ENCODE results near the gene MESD.

Gene MESD

GRCh38 chr15:81024265-81024872 lies 34.8 kb upstream of the MESD start:
- no peak for TF ChIP-seq CTCF (IDR thresholded peaks at IDR 0.05; ENCODE audit: extremely low read depth, missing control alignments)
- DNase-seq (ENCODE audit: low spot score) = no peak

GRCh38 chr15:81023483-81024264 lies 34.1 kb upstream of the MESD start:
- TF ChIP-seq CTCF (IDR thresholded peaks at IDR 0.05; ENCODE audit: extremely low read depth, missing control alignments) = no peak
- DNase-seq (ENCODE audit: low spot score) = peak; percentile 81

- TF ChIP-seq CTCF (IDR thresholded peaks at IDR 0.05; ENCODE audit: extremely low read depth, missing control alignments) = no peak
- DNase-seq (ENCODE audit: low spot score) = no peak
These were observed 31.7 kb upstream of the MESD start for GRCh38 chr15:81021321-81021720.

GRCh38 chr15:81018197-81018596 lies 28.6 kb upstream of the MESD start:
- no peak for DNase-seq (ENCODE audit: low spot score)
- no peak for TF ChIP-seq CTCF (IDR thresholded peaks at IDR 0.05; ENCODE audit: extremely low read depth, missing control alignments)

- no peak for DNase-seq (ENCODE audit: low spot score)
- no peak for TF ChIP-seq CTCF (IDR thresholded peaks at IDR 0.05; ENCODE audit: extremely low read depth, missing control alignments)
These were observed 27.0 kb upstream of the MESD start for GRCh38 chr15:81016489-81017068.

- no peak for DNase-seq (ENCODE audit: low spot score)
- no peak for TF ChIP-seq CTCF (IDR thresholded peaks at IDR 0.05; ENCODE audit: extremely low read depth, missing control alignments)
These were observed 26.2 kb upstream of the MESD start for GRCh38 chr15:81015621-81016488.

All from GM20000 (cell line).